ENCODE data around the gene GLS2.
"Not testable (repeated sequence)": the region's sequence is repeated elsewhere in the genome, so short reads cannot be mapped to it uniquely, and the experiment has no call there.

Gene GLS2

GRCh38 chr12:56448860-56449621 lies 38.9 kb downstream of the GLS2 start, which contains the start of gene TIMELESS:
TIMELESS (minus strand) TSS chr12:56449426; CDS start chr12:56434170, 15,256 bp downstream.
- peak; percentile 72 to 86 (median 76) for DNase-seq (ENCODE audit: low read depth in 2 of 3, low spot score in 2 of 3)

DNA sequence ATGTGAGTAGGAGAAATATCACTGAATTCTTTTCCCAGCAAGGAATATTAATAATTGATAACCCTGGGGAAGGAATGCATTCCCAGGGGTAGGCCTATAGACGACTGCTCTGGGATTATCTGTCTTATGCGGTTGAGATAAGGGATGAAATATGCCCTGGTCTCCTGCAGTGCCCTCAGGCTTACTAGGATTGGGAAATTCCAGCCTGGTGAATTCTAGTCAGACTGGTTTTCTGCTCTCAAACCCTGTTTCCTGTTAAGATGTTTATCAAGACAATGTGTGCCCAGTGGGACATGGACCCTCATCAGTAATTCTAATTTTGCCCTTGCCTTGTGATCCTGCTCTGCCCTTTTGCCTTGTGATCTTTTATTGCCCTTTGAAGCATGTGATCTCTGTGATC lies 44.8 kb downstream of the GLS2 start:
- not testable (repeated sequence) for DNase-seq (ENCODE audit: low read depth in 2 of 3, low spot score in 2 of 3)

DNA sequence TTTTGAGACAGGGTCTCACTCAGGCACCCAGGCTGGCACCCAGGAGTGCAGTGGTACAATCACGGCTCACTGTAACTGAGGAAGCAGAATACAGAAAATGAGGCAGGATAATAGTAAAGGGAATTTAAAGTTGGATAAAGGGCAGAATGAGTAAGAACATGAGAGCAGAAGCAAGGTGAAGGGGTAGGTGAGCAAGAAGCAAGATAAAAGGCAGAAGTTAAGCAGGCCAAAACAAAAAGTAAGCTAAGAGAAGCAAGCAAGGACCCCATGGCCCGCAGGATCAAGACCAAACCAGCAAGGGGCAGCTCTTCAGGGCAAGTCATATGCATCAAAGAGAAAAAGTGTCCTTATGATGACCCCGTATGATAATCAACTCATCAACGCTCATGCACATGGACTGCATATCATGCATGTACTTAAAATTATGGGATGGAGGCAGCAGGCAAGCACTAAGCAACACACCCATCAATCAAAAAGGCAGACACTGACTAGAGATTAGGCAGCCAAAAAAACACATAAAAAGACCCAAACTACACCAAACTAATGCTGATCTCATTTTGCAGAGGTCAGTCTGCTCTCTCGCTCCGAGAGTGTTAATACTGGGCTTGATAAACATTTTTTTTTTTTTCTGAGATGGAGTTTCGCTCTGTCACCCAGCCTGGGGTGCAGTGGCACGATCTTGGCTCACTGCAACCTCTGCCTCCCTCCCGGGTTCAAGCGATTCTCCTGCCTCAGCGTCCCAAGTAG lies 50.4 kb downstream of the GLS2 start:
- DNase-seq (ENCODE audit: low read depth in 2 of 3, low spot score in 2 of 3) = no peak

GRCh38 chr12:56434828-56435227 lies 53.1 kb downstream of the GLS2 start:
- DNase-seq (ENCODE audit: low read depth in 2 of 3, low spot score in 2 of 3) = no peak

DNA sequence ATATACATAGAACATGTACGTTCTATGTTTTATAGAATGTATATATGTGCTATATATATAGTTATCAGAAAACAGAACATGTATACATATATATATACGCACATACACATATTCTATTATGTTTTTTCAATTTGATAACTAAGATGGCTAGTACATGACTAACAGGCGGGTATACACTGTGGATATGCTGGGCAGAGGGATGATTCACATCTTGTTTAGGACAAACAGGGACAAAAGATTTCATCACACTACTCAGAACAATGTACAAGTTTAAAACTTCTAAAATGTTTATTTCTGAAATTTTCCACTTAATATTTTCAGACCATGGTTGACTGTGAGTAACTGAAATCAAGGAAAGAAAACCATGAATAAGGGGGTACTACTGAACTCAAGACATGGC lies 56.1 kb downstream of the GLS2 start:
- no peak for DNase-seq (ENCODE audit: low read depth in 2 of 3, low spot score in 2 of 3)

DNA sequence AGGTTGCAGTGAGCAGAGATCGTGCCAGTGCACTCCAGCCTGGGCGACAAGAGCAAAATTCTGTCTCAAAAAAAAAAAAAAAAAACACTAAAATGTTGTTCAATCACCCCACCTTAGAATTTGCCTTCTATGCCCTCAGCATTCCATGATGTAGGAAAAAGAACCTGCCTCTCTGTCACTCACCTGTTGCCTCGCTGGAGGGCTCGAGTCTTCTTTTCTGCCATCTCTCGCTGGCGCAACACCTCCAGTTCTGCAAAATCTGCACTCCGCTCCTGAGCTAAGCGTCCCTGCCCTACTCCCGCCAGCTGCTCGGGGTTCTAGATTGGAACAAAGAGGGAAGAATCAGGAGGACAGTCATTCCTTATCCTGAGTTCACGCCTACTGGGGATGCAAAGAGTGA lies 56.7 kb downstream of the GLS2 start:
- DNase-seq (ENCODE audit: low read depth in 2 of 3, low spot score in 2 of 3) = no peak

DNA sequence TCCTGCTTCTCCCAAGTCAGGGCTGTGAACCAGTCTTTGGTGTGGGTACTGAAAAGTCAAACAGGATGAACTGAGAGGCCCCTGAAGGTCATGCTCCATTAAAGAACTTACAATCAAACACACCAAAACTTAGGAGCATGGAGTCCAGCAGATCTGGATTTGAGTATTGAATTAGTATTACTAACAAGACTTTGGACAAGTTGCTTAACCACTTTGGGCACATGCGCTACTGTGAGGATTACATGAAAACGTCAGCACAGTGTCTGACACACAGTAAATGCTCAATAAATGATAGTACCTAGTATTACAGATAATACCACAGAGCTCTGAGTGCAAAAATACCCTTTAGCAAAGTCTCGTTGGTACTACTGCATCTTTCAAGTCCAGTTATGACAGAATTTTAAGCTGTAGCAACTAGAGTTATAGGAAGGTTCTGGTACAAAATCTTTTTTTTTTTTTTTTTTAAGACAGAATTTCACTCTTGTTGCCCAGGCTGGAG lies 62.0 kb downstream of the GLS2 start:
- no peak for DNase-seq (ENCODE audit: low read depth in 2 of 3, low spot score in 2 of 3)

- no peak for DNase-seq (ENCODE audit: low read depth in 2 of 3, low spot score in 2 of 3)
Measured at GRCh38 chr12:56425193-56425592, 62.8 kb downstream of the GLS2 start.
